ENCODE data around the gene CLEC4G.
"Not testable (repeated sequence)": the region's sequence is repeated elsewhere in the genome, so short reads cannot be mapped to it uniquely, and the experiment has no call there.

The CLEC4G gene

DNA sequence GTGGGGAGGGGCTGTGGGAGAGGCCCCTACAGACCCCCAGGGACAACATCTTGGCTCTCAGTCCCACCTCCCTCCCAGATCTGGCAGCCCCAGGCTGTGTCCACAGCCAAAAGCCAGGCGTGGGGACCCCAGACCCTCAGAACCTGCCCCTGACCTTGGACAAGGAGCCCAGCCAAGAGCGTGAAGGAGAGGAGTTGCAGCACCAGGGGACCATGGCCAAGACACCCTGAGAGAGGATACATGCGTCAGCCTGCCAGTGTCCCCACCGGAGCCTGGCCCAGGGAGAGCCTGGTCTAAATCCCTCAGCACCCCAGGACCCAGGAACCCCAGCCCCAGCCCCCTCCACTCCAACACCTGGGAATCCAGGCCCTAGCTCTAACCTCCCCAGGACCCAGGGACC, 14.4 kb upstream of the CLEC4G start:
- not testable (repeated sequence) for DNase-seq

DNA sequence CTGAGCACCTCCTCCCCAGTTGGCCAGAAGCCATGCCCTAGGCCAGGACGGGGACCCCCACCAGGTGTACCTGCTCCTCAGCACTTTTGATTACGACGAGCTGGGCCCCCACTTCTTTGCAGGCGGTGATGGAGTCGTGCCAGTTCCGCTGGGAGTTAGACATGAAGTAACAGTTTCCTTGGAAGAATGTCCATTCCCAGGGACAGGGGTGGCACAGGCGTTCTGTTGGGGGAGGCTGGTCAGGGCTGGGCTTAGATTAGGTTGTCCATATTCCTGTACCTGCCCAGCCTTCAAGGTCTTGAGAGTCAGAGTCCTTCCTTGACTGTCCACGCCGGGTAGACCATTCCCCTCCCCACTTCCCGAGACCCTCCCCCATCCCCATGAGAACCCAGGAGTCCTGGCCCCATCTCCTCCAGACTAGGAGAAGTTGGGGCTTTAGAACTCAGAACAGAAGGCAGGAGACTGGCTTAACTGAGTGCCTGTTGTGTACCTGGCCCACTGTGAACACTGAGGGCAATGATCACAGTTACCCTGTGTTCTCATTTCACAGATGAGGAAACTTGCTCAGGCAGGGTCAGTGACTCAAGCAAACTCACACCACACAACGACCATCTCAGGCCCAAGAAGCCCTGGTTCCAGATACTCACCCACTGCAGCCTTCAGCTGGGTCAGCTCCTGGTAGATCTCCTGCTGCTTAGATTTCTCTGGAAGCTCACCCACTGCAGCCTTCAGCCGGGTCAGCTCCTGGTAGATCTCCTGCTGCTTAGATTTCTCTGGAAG, 13.2 kb upstream of the CLEC4G start:
- DNase-seq, result no peak

DNA sequence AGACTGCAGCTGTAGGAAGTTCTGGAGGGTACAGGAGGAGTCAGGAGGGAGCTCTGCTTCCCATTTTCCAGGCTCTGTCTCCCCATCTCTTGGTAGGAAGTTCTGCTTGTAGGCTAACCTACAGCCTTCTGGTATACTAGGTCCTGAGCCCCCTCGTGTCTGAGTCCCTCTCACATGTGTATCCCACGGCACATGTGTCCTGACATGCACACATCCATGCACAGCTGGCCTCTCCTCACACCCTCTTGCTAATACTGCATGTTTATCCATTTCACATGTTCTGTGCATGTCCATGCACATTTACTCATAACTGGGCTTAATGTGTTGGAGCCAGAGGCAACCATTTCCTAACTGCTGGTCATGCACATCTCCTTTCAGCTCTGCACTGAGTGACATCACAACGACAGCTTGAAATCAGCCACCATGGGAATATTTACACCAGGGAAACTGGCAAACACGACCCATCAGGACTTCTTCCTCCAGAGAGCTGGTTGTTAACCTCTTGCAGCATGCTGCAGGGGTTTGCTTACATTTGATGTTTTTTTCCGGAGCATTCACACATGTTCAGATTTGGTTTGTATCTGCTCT, 12.4 kb upstream of the CLEC4G start:
- no peak for DNase-seq

DNA sequence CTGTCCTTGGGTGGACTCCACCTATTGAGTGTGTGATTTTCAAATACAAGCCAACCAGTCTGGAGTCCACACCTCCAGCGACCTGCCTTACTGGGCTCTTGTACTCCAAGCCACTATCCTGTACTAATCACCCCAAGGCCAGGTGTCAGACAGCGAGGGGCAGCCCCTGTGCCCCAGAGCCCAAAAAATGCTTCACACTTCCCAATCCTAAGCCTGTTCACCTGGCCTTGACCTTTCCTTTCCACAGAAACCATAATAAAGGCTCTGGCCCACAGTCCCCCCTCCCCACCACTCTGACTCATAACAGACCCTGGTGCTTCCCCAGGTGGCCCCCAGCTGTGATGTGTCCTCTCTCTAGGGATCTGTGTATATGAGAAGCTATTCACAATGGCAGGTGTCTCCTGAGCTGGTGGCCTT, 11.5 kb upstream of the CLEC4G start:
- no peak for DNase-seq

DNA sequence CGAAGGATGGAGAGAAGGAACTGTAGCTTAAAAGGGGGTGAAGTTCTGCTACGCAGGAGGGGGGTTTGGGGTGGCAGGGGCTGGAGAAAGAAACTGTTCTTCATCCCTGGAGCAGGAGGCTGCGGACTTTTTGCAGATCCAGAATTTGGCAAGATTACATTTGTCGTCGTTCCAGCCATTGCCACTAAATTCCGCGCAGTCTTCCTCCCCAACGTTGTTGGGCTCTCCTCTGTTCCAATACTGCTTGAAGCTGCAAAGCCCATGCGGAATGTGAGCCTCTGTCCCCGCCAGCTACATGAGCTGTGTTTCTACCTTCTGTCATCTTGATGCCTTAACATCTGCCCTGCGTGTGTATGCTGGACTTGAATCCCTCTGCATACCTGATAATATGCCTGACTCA, 11.1 kb upstream of the CLEC4G start:
- DNase-seq, result no peak

DNA sequence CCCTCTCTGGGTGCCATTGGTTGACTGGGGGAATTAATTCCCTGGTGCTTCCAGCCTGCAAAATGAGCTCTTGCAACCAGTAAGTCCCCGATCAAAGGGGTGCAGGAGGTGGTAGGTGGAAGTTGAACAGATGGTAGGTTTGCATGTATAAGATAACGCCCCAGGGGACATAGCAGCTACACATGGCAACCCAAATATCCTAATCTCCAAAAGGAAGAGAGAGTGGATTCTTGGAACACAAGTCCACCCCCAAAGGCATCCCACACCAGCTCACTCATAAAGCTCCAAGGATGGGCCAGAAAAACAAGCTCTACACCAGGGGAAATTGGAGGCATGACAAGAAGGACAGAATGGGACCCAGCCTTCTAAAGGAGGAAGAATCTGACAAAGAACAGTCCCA, 10.7 kb upstream of the CLEC4G start:
- DNase-seq, result no peak

DNA sequence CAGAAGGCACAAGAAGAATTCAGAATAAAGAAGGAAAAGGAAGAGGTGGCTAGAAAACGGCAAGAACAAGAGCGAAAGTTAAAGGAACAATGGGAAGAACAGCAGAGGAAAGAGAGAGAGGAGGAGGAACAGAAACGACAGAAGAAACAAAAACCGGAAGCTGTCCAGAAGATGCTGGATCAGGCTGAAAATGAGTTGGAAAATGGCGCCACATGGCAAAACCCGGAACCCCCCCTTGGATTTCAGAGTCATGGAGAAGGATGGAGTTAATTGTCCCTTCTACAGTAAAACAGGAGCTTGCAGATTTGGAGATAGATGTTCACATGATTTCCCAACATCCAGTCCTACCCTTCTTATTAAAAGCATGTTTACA, 8.8 kb upstream of the CLEC4G start:
- DNase-seq, result no peak

DNA sequence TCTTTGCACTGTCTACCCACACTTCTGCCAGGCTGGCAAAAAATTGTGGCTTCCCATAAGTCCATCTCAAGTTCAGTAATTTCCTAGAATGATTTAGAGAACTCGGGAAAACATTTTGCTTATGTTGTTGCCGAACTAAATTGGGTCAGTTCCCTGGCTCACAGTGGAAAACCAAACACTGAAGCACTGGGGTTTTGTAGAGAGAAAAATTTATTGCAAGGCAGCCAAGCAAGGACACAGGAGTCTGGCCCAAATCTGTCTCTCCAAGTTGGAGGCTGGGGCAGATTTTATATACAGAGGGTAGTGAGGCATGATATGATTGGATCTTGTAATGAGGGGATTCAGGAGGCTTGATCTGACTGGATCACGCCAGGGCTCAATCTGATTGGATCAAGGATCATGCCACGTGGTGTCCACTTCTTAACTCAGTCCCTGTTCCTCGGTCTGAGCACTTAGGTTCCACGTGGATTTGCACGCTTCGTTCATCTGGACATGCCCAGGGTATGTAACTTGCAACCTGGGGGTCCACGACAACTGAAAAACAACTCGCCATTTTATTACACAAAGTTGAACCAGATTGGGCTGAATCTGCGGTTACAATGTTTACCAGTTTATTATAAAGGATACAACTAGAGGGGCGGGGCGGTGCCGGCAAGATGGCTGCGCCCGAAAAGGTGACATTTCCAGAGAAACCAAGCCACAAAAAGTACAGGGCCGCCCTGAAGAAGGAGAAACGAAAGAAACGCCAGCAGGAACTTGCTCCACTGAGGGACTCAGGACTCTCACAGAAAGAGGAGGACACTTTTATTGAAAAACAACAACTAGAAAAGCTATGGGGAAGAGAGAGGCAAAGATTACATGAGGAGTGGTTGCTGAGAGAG, 8.1 kb upstream of the CLEC4G start:
- DNase-seq, result no peak

DNA sequence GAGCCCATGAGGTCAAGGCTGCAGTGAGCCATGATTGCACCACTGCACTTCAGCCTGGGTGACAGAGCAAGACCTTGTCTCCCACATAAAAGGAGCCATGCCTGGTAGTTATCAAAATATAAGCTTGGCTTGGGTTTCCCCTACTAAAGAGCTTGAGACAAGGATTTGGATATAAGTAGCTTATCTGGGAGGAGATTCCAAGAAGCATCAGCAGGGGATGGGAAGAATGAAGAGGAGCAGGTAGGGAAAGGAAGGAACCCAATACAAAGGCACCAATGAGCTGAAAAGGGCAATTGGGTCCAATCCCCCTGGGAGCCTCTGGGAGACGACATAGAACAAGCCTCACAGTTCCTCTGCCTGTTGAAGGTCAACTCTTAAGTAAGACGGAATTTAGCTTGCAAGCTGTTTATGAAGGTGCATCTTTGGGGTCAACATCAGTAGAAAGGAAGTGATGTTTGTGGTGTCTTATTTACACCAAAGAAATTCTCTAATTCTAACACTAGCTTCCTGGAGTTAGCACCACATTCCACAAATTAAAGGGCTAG, 7.4 kb upstream of the CLEC4G start:
- DNase-seq, result no peak

DNA sequence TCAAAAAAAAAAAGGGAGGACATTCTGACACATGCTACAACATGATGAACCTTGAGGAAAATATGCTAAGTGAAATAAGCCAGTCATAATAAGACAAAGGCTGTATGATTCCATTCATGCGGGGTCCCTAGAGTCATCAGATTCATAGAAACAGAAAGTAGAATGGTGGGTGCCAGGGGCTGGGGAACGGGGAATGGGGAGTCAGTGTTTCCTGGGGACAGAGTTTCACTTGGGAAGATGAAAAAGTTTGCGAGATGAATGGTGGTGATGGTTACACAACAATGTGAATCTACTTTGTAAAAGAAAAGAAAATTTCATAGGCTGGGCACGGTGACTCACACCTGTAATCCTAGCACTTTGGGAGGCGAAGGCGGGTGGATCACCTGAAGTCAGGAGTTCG, 6.1 kb upstream of the CLEC4G start:
- no peak for DNase-seq

DNA sequence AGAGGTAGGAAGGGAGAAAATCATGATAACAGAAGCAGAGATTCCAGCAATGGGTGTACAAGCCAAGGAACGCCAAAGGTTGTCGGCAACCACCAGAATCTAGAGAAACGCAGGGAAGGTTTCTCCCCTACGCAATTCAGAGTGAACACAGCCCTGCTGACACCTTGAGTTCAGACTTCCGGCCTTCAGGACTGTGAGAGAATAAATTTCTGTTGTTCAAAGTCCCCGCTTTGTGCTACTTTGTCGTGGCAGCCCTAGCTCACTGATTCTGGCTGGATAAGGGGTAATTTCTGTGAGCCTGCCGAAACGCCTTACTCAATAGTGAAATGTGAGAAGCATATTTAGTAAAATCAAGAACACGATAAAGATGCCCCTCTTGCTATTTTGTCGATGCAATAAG, 5.3 kb upstream of the CLEC4G start:
- DNase-seq, result no peak

DNA sequence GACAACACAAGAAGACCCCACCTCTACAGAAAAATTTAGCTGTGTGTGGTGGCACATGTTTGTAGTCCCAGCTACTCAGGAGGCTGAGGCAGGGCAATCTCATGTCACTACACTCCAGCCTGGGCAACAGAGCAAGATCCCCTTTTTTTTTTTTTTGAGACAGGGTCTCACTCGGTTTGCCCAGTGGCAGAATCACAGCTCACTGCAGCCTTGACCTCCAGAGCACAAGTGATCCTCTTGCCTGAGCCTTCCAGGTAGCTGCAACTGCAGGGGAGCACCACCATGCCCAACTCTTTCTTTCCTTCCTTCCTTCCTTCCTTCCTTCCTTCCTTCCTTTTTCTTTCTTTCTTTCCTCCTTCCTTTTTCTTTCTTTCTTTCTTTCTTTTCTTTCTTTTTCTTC, 4.2 kb upstream of the CLEC4G start:
- no peak for DNase-seq

DNA sequence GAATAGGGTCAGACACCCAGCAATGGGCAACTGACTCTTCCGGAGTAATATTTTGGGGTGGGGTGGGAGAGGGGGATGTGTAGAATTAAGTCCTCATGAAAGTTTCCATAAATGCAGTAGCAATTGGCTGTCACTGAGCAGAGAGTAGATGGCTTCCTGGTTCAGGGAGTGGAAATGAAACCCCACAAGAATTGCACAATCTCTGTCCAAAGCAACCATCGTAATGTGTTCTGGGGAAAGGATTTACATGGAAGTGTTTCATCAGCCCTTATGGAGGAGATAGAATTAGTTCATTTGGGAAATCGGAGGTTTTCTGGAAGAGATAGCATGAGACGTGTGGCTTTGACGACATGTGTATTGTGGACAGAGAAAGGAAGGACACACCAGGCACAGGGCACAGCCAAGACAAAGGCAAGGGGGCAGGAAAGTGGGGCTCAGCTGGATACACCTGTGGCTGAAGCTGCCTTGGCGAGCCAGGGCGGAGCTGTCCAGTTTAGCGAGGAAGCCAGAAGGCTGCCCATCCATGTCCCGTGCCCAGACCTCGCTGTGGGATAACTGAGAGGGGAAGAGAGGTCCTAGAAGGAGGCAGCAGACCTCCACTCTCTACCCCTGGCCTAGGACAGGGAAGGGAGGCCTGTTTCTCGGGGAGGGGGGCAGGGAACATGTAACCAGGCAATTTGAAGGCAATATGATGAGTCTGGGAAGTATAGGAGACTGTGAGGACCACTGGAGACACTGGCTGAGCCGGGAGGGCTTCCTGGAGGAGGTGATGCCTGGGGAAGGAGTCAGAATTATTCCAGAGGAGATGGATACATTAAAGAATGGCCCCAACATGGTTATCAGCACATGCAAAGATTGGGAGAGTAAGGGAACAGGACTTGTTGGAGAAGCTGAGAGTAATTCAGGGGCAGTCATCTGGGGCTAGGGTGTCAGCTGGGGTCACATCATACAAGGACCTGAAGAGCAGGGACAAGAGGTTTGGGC, 2.6 kb upstream of the CLEC4G start:
- DNase-seq, result peak; percentile 23 to 51

DNA sequence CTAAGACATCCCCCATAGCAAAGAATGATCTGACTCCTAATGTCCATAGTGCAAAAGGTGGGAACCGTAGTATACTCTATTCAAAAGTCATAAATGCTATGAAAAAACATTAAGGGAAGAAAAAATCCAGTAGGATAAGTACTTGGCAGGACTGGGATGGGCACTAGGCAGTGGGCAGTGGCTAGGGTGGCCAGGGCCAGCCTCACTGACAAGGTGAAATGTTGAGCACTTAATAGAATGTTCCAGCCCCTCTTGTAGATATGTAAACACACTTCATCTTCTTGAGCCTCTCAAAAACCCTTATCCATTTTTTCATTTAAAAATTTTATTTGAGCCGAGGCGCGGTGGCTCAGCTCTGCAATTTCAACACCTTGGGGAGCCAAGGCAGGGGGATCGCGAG, 1.5 kb upstream of the CLEC4G start:
- DNase-seq, result no peak

DNA sequence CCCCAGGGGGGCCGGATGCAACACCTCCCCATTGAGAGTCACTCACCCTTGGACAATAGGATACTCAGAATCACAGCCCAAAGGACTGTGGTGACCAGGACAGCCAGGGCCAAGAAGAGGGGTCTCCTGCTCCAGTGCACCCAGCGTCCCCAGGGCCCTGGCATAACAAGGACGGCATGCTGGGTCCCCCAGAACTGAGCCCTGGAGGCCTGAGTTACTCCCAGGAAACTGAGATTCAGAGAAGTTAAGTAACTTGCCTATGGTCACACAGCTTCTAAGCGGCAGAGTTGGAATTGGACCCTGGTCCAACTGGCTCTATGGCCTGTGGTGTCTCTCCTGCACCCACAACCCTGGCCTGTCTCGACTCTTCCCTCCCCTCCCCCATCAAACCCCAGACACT, 295 bp downstream of the CLEC4G start:
- DNase-seq, result no peak

DNA sequence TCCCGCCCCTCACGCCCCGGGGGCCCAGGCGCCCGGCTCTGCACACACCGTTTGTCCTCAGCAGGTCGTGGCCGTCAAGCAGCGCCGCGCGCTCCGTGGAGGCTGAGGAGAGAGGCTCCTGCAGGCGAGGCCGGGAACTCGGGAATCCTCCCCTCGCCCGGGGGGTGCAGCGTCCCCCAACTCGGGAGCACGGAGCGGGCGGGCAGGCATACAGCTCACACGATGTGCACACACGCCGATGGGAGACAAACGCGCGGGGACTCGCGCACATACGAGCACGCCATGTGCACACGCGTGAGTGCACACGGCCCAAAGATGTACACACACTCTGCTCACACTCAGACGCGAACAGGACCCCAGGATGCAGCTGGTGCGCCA, 703 bp downstream of the CLEC4G start:
- no peak for DNase-seq

DNA sequence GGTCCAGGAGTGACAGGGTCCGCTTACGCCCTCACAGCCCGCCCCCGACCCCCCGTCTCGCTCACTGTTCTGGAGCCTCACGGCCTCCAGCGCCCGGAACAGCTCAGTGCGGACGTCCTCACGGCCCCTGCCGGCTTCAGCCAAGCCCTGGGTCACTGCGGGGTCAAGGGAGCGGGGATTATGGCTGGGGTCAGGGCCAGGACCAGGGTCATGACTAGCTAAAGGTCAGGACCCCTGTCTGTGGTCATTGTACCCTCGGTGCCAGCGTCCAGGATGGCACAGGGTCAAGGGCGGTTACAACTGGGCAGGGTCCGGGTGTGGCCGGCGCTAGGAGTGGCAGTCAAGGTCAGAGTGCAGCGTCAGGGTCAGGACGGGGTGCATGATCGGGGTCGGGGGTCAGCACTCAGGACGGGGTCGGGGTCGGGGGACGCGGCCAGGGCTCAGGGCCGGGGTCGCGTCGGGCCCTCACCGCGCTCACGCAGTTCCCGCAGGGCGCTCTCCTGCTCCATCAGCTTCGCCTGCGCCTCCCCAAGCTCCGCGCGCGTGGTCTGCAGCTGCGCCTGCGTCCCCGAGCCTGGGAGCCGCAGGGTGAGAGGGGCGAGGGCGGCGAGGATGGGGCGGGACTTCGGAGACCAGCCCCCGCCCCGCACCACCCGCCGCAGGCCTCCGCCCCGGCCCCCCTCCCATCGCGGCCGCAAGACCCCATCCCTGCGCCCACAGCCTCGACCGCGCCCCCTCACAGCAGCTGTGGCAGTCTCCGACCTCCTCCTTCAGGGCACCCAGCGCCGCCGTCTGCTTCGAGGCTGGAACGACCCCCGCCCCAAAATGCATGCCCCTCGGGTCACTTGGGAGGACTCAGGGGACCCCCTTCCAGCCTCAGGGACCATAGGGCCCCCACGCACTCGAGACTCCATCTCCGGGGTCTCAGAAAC, 1.4 kb downstream of the CLEC4G start:
- no peak for DNase-seq

DNA sequence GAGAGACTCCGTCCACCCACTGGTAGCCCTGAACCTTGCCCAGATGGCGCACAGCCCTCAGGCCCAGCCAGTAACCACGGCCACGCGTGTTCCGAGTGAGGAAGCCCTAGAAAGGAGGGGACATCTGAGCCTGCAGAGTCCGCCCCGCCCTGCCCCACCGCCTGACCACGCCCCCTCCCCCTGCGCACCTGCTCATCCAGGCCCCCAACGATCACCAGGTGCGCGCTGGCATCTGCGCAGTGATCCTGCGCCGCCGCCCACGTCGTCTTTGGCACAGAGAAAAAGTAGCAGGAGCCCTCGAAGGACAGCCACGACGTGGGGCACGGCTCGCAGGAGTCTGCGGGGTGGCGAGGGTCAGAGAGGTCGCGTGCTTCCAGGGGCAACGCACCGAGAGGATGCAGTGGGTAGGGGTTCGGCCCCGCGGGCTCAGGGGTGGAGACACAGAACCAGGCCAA, 2.1 kb downstream of the CLEC4G start:
- DNase-seq, result peak in 1 of 2 donors; percentile 40

DNA sequence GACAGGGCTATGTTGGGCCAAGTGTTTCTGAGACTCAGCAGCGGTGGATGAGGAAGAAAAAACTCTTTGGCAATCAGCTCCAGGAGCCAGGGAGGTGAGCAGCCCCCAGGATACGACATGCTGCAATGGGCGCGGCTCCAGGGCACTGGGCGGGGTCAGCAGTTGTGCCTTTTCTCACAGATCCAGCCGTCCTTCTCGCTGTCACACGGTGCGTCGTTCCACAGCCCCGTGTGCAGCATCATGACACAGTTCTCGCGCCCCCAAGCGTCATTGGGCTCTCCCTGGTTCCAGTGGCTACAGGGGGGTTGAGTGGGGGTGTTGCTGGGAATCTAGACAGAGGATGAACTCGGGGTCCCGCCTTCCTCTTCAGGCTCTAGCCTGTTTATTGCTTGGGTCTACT, 2.7 kb downstream of the CLEC4G start:
- peak; percentile 21 to 56 for DNase-seq

DNA sequence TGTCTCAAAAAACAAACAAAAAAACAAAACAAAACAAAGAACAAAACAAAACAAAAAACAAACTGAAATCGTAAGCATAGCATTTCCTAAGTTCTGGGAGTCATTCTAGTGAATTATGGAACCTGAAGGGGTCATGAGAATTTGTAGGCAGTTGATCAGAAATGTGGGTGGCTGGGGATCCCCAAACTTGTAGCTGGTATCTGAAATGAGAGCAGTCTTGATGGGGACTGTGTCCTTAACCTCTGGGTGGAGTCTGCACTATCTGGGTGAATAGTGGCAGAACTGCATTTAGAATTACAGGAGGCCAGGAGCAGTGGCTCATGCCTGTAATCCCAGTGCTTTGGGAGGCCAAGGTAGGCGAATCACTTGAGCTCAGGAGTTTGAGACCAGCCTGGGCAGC, 6.1 kb downstream of the CLEC4G start:
- DNase-seq, result no peak

DNA sequence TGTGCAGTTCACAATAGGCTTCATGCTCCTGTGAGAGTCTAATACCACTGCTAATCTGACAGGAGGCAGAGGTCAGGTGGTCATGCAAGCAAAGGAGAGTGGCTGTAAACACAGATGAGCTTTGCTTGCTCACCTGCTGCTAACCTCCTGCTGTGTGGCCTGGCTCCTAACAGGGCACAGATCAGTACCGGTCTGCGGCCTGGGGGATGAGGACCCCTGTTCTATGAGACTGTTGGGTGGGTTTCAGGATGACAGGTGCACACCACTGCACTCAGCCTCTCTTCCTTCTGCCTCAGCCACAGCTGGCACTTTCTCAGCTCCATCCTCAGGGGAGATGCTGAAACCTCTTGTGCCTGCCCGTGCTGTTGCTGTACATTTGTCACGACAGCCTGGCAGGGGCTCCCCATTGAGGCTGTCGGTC, 9.7 kb downstream of the CLEC4G start:
- DNase-seq, result no peak

Measured in CD4-positive, alpha-beta T cell treated with Interleukin-4 for 1 hour (primary cell).